Neural cell (in vitro differentiated cells): ENCODE data around the gene DCTN3.

Experiments
- CTCF ChIP-seq: fragments of 450-650 bp; IDR thresholded peaks from 2 replicates; pipeline ENCODE4 v1.5.1; 2014; ENCODE audit warnings: antibody characterized with exemption, mild to moderate bottlenecking, moderate library complexity; ENCODE audit not compliant: poor library complexity, severe bottlenecking
- MXI1 ChIP-seq: fragments of 450-650 bp; conservative IDR thresholded peaks from 2 replicates; pipeline ENCODE4 v1.6.1; 2014; ENCODE audit warnings: antibody characterized with exemption, mild to moderate bottlenecking; ENCODE audit not compliant: poor library complexity, severe bottlenecking
- POLR2AphosphoS5 ChIP-seq: IDR thresholded peaks from 2 replicates; pipeline ENCODE4 v1.6.1; 2012
- SMC3 ChIP-seq: fragments of 450-650 bp; conservative IDR thresholded peaks from 2 replicates; pipeline ENCODE4 v1.6.1; 2014; ENCODE audit warnings: antibody characterized with exemption, mild to moderate bottlenecking, moderate library complexity; ENCODE audit not compliant: poor library complexity
- TAF1 ChIP-seq: IDR thresholded peaks from 2 replicates; pipeline ENCODE4 v1.6.1; 2012; ENCODE audit warnings: low read depth

- no peak for TF ChIP-seq CTCF
- TF ChIP-seq SMC3, result no peak
- TF ChIP-seq MXI1, result no peak
- TF ChIP-seq POLR2AphosphoS5, result no peak
- TF ChIP-seq TAF1, result no peak
Observed at GRCh38 chr9:34607331-34607730, 13.0 kb downstream of the DCTN3 start.
